Astrocyte (in vitro differentiated cells and primary cell): ENCODE measurements around the gene UGT1A10. TPM values are rescaled to one million over a fixed set of nuclear protein-coding genes. Genes with fewer than 3 reads are reported as not detected.

Experiments
- DNase-seq: peaks from one replicate; pipeline ENCODE4 v3.0.0-alpha.2; 2010; ENCODE audit warnings: low read depth
- FAIRE-seq: peaks from 2 replicates; lab custom pipeline; 2011; peaks lifted over from hg19 to GRCh38; lab: Jason Lieb, UNC
- H2AFZ ChIP-seq: 2 replicates; pipeline ENCODE4 v1.6.0; 2012; ENCODE audit warnings: low read depth, low read length, inconsistent platforms
- H3K27ac ChIP-seq: 2 replicates; pipeline ENCODE4 v1.5.1; 2011; ENCODE audit warnings: low read depth, low read length, inconsistent platforms
- H3K27me3 ChIP-seq: 2 replicates; pipeline ENCODE4 v1.6.0; 2011; ENCODE audit warnings: low read length, inconsistent platforms; ENCODE audit not compliant: insufficient read depth
- H3K36me3 ChIP-seq: 2 replicates; pipeline ENCODE4 v1.5.1; 2011; ENCODE audit warnings: low read length, inconsistent platforms; ENCODE audit not compliant: insufficient read depth
- H3K4me1 ChIP-seq: 2 replicates; pipeline ENCODE4 v1.5.1; 2011; ENCODE audit warnings: low read length, inconsistent platforms; ENCODE audit not compliant: insufficient read depth
- H3K4me2 ChIP-seq: 2 replicates; pipeline ENCODE4 v1.6.0; 2012; ENCODE audit warnings: low read length, inconsistent platforms
- H3K4me3 ChIP-seq: 2 replicates; pipeline ENCODE4 v1.5.1; 2011; ENCODE audit warnings: low read depth, mild to moderate bottlenecking, low read length, inconsistent platforms; ENCODE audit not compliant: insufficient read depth
- H3K79me2 ChIP-seq: 2 replicates; pipeline ENCODE4 v1.6.0; 2012; ENCODE audit warnings: mild to moderate bottlenecking, low read length, inconsistent platforms; ENCODE audit not compliant: insufficient read depth
- H3K9ac ChIP-seq: 2 replicates; pipeline ENCODE4 v1.6.0; 2012; ENCODE audit warnings: mild to moderate bottlenecking, low read length, inconsistent platforms
- H3K9me3 ChIP-seq: 2 replicates; pipeline ENCODE4 v1.5.1; 2012; ENCODE audit warnings: low read depth, mild to moderate bottlenecking, low read length, inconsistent platforms; ENCODE audit not compliant: insufficient read depth
- H4K20me1 ChIP-seq: 2 replicates; pipeline ENCODE4 v1.6.0; 2012; ENCODE audit warnings: low read length, inconsistent platforms; ENCODE audit not compliant: insufficient read depth
- H3K27ac Mint-ChIP-seq: one replicate; pipeline ENCODE4 v1.8.0; 2021; ENCODE audit warnings: mild to moderate bottlenecking, mixed read lengths; ENCODE audit not compliant: unreplicated experiment
- H3K27me3 Mint-ChIP-seq: one replicate; pipeline ENCODE4 v1.8.0; 2021; ENCODE audit warnings: low read depth, mixed read lengths; ENCODE audit not compliant: unreplicated experiment
- H3K36me3 Mint-ChIP-seq: one replicate; pipeline ENCODE4 v1.8.0; 2021; ENCODE audit warnings: low read depth, mixed read lengths; ENCODE audit not compliant: unreplicated experiment
- H3K4me1 Mint-ChIP-seq: one replicate; pipeline ENCODE4 v1.8.0; 2021; ENCODE audit warnings: low read depth, mixed read lengths; ENCODE audit not compliant: unreplicated experiment
- H3K4me3 Mint-ChIP-seq: one replicate; pipeline ENCODE4 v1.8.0; 2021; ENCODE audit warnings: mild to moderate bottlenecking, moderate library complexity, mixed read lengths; ENCODE audit not compliant: unreplicated experiment
- H3K9me3 Mint-ChIP-seq: one replicate; pipeline ENCODE4 v1.8.0; 2021; ENCODE audit warnings: mild to moderate bottlenecking, mixed read lengths; ENCODE audit not compliant: unreplicated experiment
- EZH2 ChIP-seq: IDR thresholded peaks from 2 replicates; pipeline ENCODE4 v1.6.1; 2012; ENCODE audit warnings: mild to moderate bottlenecking, low read length, inconsistent platforms; ENCODE audit not compliant: insufficient read depth
- total RNA-seq: library from RNA; stranded (reverse); gene quantifications from 2 replicates; pipeline ENCODE4 v1.2.1, GENCODE V29; 2021
- TF ChIP-seq, protein P1 (sequence below): IDR thresholded peaks from 2 replicates; pipeline ENCODE4 v1.5.1; 2011; ENCODE audit warnings: low read depth, mild to moderate bottlenecking, inconsistent platforms, low read length, moderate library complexity; ENCODE audit not compliant: insufficient read depth

The UGT1A10 gene
- total RNA-seq, 1 donor from 2014 or later, result not detected

DNA sequence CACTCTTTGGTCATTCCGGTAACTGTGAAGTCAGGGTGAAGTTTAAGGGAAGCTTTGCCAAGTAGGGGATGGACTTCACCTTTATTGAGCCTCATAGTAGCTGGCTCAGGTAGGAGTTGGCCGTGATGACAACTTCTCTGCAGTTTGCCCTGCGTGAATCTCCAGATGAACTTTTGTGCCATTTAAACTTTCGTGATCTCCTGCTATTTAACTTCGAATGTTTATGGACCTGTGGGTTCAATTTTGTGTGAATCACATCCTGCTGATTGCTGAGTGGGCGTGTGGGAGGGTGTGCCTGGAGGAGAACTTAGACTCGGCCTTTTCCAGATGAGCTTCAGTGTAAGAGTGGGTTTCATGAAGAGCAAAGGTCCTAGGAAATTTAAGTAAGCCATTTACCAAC is 128.0 kb downstream of the UGT1A10 start:
- DNase-seq (peak; percentile 78), FAIRE-seq (peak; percentile 63)
- Histone ChIP-seq H2AFZ (no peak overlapping the region), H3K4me2 (peak overlapping the region; percentile 66), H3K79me2 (no peaks in the 10 kb centered on the region), H3K4me1 (peaks cover 12% of the 10 kb centered on the region), H3K9ac (no peak overlapping the region), H4K20me1 (no peaks in the 10 kb centered on the region), H3K4me3 (no peak overlapping the region), H3K27ac (no peak overlapping the region), H3K27me3 (no peaks in the 10 kb centered on the region), H3K9me3 (no peaks in the 10 kb centered on the region), H3K36me3 (no peaks in the 10 kb centered on the region)
- Mint-ChIP-seq H3K27ac (no peak overlapping the region), H3K36me3 (no peaks in the 10 kb centered on the region), H3K4me1 (peaks cover 6% of the 10 kb centered on the region), H3K4me3 (no peak overlapping the region), H3K27me3 (peaks cover 2% of the 10 kb centered on the region), H3K9me3 (no peaks in the 10 kb centered on the region)
- TF ChIP-seq, protein P1, sequence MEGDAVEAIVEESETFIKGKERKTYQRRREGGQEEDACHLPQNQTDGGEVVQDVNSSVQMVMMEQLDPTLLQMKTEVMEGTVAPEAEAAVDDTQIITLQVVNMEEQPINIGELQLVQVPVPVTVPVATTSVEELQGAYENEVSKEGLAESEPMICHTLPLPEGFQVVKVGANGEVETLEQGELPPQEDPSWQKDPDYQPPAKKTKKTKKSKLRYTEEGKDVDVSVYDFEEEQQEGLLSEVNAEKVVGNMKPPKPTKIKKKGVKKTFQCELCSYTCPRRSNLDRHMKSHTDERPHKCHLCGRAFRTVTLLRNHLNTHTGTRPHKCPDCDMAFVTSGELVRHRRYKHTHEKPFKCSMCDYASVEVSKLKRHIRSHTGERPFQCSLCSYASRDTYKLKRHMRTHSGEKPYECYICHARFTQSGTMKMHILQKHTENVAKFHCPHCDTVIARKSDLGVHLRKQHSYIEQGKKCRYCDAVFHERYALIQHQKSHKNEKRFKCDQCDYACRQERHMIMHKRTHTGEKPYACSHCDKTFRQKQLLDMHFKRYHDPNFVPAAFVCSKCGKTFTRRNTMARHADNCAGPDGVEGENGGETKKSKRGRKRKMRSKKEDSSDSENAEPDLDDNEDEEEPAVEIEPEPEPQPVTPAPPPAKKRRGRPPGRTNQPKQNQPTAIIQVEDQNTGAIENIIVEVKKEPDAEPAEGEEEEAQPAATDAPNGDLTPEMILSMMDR, result no peak
- no peak for TF ChIP-seq EZH2

GRCh38 chr2:233764761-233765160 is 128.5 kb downstream of the UGT1A10 start:
- H3K4me2 ChIP-seq, result peak overlapping the region; percentile 66
- Mint-ChIP-seq H3K27me3 (peaks cover 2% of the 10 kb centered on the region), H3K9me3 (no peaks in the 10 kb centered on the region)

DNA sequence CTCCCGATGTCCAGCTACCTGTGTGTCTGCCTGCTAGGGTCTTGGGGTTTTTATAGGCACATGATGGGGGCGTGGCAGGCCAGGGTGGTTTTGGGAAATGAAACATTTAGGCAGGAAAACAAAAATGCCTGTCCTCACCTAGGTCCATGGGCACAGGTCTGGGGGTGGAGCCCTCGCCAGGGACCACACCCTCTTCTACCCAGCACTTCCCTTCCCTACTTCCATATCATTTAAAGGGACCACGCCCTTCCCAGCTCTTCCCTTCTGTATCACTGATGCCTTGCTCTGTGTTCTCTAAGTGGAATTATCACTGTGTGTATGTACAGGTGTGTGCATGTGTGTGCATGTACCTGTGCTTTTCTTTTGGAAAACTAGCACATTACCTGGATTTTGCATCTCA is 130.2 kb downstream of the UGT1A10 start:
- Mint-ChIP-seq H3K4me3 (no peak overlapping the region), H3K9me3 (no peaks in the 10 kb centered on the region), H3K4me1 (peaks cover 6% of the 10 kb centered on the region), H3K27me3 (peaks cover 2% of the 10 kb centered on the region), H3K36me3 (no peaks in the 10 kb centered on the region), H3K27ac (no peak overlapping the region)
- Histone ChIP-seq H3K4me3 (no peak overlapping the region), H3K79me2 (no peaks in the 10 kb centered on the region), H3K4me1 (peaks cover 12% of the 10 kb centered on the region), H3K27ac (no peak overlapping the region), H3K9ac (no peak overlapping the region), H3K4me2 (no peak overlapping the region), H2AFZ (no peak overlapping the region), H3K9me3 (no peaks in the 10 kb centered on the region), H3K36me3 (no peaks in the 10 kb centered on the region), H4K20me1 (no peaks in the 10 kb centered on the region), H3K27me3 (no peaks in the 10 kb centered on the region)
- FAIRE-seq (no peak), DNase-seq (no peak)
- no peak for TF ChIP-seq EZH2

More at GRCh38 chr2:233764761-233765160, 128.5 kb downstream of the UGT1A10 start:
- H4K20me1 ChIP-seq, result no peaks in the 10 kb centered on the region
- Mint-ChIP-seq H3K4me3 (no peak overlapping the region), H3K4me1 (peaks cover 6% of the 10 kb centered on the region), H3K27ac (no peak overlapping the region), H3K36me3 (no peaks in the 10 kb centered on the region)
- peaks cover 12% of the 10 kb centered on the region for H3K4me1 ChIP-seq
- no peak for DNase-seq
- no peaks in the 10 kb centered on the region for H3K79me2 ChIP-seq
- H3K27ac ChIP-seq, result no peak overlapping the region
- no peak for FAIRE-seq
- TF ChIP-seq EZH2, result no peak
- TF ChIP-seq, protein P1, result no peak
- no peak overlapping the region for H2AFZ ChIP-seq
- no peak overlapping the region for H3K9ac ChIP-seq
- no peak overlapping the region for H3K4me3 ChIP-seq
- H3K9me3 ChIP-seq, result no peaks in the 10 kb centered on the region
- H3K27me3 ChIP-seq, result no peaks in the 10 kb centered on the region
- H3K36me3 ChIP-seq, result no peaks in the 10 kb centered on the region
